ENCODE measurements around the gene PTPRCAP.

GRCh38 chr11:67441098-67441563 lies 3.6 kb upstream of the PTPRCAP start:
- TF ChIP-seq CTCF (IDR thresholded peaks at IDR 0.05; ENCODE audit: insufficient read depth, low read length): no peak
- no peak for TF ChIP-seq GABPA (IDR thresholded peaks at IDR 0.05; ENCODE audit: low read depth)
- no peak for TF ChIP-seq SPI1 (IDR thresholded peaks at IDR 0.05; ENCODE audit: borderline replicate concordance, low read depth)
- no peak for TF ChIP-seq REST (IDR thresholded peaks at IDR 0.05; ENCODE audit: insufficient replicate concordance, low read depth)
- TF ChIP-seq POLR2AphosphoS5 (IDR thresholded peaks at IDR 0.05; ENCODE audit: low read depth): no peak

Data from HL-60 (cell line).